SIG-M5 treated with dmso at 0.1 percent for 504 hours (cell line): ENCODE data around the gene SPNS2.

ENCODE experiments used
- DNase-seq: peaks from one replicate; lab custom pipeline; 2025; ENCODE audit not compliant: unreplicated experiment; lab: John Stamatoyannopoulos, UW

The SPNS2 gene

DNA sequence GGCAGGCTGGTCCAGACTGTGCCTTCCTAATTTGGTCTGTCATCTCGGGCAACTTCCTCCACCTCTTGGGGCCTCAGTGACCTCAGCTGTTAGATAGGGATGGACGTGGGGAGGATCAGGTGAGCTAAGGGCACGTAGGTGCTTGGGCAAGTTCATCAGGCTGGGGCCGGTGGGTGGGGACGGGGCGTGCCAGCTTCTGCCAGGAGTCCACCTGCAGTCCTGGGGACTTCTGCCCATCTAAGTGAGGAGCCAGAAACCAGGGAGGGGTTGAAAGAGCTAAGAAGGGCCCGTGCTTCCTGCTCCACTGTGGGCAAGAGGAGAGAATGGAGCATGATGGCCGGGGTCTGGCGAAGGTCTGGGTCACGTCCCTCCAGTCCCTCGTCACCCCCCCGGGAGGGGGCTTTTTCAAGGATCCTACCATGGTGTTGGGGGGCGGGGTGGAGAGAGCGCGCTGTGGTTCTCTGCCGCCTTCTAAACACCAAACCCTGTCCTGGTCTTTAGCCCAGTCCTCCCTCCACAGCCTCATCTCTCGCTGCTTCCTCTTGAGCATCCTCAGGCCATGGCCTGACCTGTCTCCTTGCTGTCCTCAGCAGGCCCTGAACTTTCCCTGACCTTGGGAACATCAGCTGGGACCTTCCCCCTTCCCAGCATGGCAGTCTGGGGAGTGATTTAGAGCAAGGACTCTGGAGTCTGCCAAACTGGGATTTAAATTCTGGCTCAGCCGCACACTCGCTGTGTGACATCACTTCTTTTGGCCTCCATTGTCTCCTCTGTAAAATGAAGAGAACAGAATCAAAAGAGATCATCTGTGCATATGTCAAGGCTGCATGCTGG is 21.6 kb downstream of the SPNS2 start:
- no peak for DNase-seq

DNA sequence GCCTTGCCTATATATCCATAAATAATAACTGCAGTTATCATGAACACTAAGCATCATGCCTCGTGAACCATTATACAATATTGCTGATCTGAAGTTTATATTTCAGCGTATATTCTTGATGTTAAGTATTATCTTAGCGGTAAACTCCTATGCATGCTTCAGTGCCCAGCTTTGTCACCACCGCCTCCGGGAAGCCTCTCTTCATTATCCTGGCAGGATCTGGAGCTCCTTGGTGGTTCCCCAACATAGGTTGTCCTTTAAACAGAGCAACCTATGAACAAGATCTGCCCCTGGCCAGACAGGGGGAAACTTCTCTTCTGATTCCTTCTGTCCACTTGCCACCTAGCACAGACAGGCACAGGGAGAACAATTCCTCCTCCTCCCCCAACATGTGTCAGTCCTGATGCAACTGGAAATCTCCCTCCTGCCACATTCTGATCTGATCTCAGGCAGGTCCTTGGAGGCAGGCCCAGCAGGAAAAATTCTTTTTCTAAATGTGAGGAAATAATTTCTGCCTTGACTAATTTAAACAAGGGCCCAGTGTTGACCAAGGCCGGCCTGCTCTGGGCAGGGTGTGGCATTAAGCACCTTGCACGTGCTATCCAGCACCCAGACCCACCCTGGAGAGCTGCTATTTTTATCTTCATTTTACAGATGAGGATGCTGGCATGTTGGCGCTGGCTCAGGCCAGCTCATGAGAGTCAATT is 22.4 kb downstream of the SPNS2 start:
- no peak for DNase-seq

DNA sequence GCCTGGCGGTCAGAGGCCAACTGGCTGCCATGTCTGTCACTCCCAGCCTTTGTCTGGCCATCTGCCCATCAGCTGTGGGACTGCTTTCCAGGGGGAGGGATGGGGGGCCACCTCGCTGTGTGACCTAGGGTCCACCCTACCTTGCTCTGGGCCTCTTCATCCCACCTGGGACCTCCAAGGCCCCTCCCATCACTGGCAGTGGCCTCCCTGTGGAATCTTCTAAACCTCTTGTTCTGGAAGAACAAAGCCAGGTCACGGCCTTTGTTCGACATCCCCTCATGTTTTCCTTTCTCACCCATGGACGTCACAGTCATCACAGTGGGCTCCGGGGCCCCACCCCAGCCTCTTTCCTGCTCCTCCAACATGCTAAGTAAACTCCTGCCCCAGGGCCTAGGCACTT is 24.0 kb downstream of the SPNS2 start:
- no peak for DNase-seq

DNA sequence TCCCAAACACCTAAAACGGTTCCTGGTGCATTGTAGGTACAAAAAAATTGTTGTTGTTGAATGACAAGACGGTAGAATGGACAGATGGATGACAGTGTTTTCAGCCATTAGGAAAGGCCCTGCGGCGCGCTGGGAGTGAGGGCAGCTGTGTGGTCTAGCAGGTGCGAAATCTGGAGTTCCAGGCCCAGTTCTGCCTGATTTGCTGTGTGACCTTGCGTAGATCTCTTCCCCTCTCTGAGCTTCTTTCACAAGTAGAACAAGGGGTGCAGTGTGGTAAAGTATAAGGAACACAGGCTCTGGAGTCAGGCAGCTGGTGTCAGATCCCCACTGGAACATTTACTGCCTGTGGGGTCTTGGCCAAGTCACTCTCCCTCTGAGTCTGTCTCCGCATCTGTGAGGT is 25.3 kb downstream of the SPNS2 start:
- no peak for DNase-seq

DNA sequence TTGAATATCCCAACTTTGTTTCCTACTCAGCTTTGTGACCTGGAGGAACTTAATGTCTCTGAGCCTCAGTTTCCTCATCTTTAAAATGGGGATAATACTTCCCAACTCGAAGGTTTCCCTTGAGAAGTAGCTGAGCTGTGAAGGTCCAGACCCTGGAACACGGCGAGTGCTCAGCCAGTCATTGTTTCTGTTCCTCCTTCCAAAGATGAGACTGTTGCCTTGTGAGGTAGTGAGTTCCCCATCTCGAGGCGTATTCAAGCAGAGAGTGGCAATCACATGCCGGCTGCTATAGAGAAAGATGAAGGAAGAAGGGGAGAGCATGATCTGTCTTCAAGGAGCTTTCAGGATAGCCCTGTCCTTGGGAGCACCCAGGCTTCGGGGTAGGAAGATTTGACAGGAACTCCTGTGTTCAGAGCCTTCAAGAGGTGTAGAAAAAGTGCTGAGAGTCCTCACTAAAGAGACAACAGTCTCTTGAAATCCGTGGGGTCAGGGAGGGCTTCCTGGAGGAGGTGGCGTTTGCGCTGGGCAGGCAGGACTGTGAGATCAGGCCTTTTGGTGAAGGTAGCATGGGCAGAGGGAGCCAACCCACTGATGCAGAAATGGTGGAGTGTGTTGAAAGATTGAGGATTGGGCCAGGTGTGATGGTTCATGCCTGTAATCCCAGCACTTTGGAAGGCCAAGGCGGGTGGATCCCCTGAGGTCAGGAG is 27.2 kb downstream of the SPNS2 start:
- DNase-seq: no peak

DNA sequence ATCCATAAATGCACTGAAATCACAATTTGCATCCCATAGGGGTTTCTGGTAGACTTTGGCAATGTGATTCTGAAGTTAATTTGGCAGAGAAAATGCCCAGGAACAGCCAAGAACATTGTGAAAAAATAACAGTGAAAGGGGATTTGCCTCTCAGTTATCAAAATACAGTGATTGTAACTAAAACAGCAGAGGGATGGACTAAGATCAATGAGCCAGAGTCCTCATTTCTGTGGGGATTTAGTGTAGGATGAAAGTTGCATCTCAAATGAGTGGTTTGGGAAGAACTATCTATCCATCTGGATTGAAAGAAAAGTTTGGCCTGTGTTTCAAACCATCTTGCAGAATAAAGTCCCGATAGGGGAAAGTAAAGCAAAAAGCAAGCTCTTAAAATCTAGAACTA is 28.5 kb downstream of the SPNS2 start:
- no peak for DNase-seq

DNA sequence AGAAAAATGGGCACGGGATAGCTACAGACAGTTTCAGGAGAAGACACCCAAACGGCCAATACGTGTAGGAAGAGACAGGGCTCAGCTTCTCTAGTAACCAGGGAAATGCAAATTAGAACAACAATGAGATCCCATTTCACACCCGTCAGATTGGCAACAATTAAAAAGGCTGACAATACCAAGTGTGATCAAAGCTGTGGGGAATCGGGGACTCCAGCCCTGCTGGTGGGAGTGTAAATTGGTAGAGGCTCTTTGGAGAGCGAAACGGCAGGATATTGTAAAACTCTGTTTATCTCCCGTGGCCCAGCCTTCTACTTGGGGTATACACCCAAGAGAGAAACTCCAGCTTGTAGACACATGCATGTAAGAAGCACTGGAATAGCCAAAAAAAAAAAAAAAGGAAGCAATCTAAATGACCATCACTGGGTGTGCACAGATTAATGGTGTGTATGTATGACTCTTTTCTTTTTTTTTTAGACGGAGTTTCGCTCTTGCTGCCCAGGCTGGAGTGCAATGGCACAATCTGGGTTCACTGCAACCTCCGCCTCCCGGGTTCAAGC is 29.0 kb downstream of the SPNS2 start:
- DNase-seq: no peak

DNA sequence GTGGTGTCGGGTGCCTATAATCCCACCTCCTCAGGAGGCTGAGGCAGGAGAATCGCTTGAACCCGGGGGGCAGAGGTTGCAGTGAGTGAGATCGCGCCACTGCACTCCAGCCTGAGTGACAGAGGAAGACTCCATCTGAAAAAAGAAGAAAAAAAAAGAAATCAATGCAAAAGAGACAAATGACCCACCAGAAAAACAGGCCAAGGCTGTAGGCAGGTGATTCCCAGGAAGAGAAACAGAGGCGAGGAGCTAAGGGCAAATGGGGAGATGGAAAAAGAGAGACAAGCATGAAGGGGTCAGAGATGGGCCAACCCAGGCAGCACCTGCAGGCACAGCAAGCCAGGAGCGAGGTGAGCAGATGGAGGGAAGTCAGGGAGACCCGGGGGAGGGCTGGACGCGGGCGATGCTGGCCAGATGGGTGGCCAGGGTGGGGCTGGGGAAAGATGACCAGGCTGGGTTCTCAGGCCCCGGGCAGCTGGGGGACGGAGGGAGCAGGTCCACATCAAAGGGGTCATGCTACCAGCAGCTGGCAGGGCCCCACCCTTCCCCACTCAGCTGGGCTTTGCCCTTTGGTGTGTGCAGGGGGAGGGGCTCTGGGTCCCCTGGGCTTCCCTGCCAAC is 31.0 kb downstream of the SPNS2 start:
- no peak for DNase-seq

DNA sequence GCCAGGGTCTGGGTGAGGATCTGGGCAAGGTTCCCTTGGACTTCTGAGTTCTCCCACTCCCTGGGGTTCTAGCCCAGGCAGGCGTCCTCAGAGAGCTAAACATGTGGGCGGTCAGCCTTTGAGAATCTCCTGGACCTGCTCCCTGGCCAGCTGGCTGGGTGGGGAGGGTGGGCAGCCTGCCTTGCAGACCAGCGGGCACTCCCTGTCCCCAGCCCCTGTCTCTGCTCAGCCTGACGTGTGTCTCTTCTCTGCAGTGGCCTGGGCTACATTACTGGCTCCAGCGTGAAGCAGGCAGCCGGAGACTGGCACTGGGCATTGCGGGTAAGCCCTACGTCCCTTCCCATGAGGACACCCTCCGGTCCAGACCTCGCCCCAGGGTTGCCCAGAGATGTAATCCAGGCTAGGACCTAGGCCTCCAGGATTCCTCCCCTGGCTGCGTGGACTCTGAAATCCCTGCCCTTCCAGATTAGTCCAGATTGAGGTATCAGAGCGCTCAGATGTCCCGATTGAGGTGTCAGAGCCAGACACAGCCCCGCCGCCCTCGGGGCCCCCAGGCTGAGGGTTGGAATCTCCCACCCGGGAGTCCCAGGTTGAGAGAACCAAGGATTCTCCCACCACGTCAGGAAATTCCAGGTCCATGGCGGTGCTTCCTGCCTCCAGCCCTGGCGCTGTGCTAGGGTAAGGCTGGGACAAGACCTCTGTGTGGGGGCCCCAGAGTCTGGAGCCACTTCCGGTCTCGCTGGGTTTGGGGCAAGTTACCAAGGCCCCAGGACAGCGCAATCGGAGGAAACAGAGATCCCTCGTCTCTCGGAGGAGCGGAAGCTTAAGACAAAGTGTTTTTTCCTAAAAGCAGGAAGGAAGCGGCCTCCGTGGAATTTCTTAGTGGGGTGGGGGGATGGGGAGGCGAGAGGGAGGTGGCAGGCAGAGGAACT is 32.4 kb downstream of the SPNS2 start:
- DNase-seq: no peak

DNA sequence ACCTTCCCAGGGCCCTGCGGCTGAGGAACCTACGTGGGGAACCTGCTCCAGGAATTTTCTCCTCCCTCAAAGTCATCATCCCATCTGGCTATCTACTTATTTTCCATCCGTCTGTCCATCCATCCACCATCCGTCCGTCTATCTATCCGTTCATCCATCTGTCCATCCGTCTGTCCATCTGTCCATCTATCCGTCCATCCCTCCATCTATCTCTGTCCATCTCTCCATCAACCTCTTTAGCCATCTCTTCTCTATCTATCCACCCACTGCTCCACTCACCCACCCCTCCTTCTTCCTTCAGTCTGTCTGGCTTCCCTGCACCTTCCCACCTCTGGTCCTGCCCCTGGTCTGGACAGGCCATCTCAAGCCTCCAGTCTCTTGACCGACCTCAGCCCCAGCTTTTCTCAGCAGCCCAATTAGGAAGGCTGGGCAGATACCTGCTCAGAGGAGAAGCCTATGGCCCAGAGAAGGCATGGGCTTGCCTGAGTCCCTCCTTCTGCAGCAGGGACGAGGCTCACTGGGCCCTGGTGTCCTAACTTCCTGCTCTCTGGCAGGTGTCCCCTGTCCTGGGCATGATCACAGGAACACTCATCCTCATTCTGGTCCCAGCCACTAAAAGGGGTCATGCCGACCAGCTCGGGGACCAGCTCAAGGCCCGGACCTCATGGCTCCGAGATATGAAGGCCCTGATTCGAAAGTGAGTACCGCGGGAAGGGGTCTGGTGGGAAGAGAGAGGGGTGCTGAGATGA is 33.5 kb downstream of the SPNS2 start:
- no peak for DNase-seq

DNA sequence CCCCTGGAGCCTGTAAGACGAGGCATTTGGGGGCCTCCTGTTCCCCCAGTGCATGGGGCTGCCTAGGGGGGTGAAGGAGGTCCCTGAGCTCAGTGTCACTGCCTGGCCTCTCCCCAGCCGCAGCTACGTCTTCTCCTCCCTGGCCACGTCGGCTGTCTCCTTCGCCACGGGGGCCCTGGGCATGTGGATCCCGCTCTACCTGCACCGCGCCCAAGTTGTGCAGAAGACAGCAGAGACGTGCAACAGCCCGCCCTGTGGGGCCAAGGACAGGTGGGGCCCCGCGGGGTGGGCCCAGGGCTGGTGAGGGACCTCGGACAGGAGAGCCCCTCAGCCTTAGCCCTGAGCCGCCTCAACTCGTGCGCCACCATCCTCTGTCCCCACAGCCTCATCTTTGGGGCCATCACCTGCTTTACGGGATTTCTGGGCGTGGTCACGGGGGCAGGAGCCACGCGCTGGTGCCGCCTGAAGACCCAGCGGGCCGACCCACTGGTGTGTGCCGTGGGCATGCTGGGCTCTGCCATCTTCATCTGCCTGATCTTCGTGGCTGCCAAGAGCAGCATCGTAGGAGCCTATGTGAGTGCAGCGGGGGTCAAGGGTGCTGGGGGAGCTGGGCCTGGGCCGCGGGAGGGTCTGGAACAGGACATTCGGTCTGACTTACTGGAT is 34.3 kb downstream of the SPNS2 start:
- DNase-seq: no peak

DNA sequence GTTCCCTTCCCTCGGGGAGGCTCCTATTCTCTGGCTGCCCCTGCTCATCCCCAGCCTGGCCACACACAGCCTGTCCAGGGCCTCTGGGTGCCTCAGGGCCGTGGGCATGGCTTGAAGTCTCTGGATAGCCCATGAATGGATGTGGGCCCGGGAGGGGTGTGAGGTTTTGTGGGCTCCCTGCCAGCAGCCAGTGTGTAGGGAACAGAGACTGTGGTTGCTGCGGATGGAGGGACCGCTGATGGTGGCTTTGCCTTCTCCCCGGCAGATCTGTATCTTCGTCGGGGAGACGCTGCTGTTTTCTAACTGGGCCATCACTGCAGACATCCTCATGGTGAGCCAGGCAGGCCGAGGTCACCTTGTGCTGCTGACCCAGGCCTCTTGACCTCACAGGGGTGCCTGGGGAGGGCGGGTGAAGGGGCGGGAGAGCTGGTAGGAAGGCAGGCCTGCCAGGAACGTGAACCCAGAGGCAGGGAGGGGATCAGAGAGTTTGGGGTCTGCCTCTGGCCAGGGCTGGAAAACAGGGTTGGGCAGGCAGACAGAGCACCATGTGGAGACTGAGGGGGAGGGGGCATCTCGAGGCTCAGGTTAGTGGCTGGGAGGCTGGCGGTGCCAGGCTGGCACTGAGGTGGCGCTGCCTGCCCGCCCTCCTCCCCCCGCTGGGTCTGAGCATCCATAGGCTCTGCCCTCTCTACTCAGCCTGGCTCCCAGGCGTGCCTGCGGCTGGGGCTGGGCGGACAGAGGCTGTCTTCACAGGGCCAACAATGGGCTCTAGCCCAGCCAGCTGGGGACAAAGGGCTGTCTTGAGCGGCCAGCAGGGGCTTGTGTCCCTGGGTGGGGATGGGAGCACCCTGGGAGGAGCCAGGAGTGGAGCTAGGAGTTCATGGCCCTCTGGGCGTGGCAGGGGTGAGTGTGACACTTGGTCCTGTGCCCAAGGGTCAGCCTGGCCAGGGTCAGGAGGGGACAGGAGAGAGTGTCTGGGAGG is 35.1 kb downstream of the SPNS2 start:
- no peak for DNase-seq

DNA sequence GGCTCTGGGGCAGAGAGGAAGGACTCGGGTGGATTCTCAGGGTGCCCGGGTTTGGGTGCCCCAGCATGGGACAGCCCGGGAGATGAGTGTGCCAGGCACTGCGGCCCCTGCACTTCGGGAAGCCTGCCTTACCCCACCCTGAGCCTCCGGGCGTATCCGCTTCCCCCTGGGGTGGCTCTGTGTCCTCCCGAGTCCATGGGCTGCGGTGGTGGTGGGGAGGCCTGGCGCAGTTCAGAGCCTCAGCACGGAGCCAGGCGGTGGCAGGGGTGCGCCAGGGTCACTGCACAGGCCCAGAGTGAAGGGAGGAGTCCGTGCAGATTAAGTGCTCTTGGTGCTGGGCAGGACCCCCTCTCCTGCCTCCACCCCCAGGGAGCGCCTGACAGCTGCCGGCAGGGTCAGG is 35.8 kb downstream of the SPNS2 start:
- no peak for DNase-seq

DNA sequence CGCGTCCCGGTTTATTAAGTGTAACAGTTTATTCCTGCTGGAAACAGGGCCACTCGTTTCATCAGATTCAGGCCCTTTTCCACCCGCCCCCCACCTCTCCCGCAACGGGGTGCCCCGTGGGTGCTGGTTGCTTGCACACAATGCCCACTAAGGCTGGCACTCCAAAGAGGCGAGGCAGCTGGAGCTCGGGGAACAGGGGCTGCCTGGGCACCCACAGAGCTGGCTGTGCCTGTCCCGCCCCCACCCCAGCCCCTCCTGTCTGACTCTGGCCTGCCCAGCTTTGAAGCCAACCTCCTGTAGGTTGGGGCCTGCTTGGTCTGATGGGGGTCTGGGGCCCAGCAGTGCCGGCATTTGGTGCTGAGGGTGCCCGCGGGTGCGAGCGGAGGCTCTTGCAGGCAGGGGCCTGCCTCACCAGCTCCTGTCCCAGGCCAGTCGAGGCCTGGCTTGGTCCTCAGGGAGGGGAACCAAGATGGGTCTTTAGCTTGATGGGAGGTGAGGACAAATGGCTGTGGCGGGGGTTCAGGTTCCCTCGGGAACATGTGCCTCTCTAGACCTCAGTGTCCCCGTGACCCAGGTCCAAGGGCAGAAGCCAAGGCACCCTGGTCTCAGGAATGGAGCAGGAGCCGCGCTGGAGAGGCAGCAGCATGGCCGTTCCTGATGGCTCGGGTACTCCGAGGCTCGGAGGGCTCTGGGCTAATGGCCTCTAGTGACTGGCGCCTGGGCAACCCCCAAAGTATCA is 36.4 kb downstream of the SPNS2 start:
- no peak for DNase-seq

DNA sequence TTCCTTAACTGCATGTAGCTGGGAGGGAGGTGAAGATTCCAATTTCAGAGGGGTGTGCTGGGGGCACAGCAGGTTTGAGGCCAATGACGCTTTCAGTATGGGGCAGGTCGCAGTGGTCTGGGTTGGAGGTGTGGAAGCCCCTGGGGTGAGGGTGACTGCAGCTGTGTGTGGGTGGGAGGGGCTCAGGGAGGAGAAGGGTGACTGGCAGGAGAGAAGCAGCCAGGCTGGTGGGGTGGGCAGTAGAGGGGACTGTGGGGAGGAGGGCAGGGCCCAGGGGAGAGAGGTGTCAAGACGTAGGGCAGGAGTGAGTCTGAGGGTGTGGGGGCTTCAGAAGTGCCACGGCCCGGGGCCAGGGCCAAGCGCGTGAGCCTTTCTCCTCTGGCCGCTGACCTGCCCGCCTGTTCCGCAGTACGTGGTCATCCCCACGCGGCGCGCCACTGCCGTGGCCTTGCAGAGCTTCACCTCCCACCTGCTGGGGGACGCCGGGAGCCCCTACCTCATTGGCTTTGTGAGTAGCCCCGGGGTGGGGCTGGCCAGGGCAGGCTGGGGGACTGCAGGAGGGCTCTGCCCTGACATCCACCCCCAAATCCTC is 37.1 kb downstream of the SPNS2 start:
- no peak for DNase-seq

DNA sequence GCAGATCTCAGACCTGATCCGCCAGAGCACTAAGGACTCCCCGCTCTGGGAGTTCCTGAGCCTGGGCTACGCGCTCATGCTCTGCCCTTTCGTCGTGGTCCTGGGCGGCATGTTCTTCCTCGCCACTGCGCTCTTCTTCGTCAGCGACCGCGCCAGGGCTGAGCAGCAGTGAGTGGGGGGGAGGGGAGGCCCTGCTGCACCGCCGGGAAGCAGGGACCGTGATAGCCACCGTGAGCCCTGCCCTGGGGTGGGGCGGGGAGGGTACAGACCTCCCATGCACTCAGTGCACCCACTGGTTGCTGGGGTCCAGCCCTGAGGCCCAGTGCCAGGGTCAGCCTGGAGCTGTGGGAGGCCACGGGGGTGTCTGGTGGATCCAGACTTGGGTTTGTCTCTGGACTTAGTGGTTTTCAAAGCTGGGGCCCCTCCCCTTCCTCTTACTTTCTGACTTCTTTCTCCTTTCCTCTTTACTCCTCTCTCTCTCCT is 37.6 kb downstream of the SPNS2 start:
- no peak for DNase-seq
